IMR-90 (cell line): Measurements from ENCODE around the gene TMEM163. TPM values are rescaled to one million over a fixed set of nuclear protein-coding genes. Genes with fewer than 3 reads are reported as not detected.

Experiments
- ATAC-seq: fragments of 200-7000 bp; cut with Tn5 transposase; 2 replicates; pipeline ENCODE4 v1.9.1; 2020; ENCODE audit warnings: low read depth, mild to moderate bottlenecking, moderate library complexity
- BruUV-seq: library from RNA; stranded (reverse); fragments of 400-500 nt; replicated peaks from 2 replicates; lab custom pipeline; 2021; lab: Mats Ljungman, UMichigan
- CTCF ChIA-PET: fragments of 300-600 bp; formaldehyde crosslinking; extraction: SDS; loops from one replicate; lab custom pipeline; 2021; ENCODE audit warnings: antibody characterized with exemption; lab: Yijun Ruan, JAX
- POLR2A ChIA-PET: fragments of 300-600 bp; sonication (Branson Sonifier 250); formaldehyde crosslinking; loops from one replicate; lab custom pipeline; 2022; ENCODE audit warnings: antibody characterized with exemption; ENCODE audit not compliant: unreplicated experiment; lab: Charles Lee
- DNase-seq: peaks from one replicate; pipeline ENCODE4 v3.0.0; 2013
- H2AFZ ChIP-seq: replicated peaks from 2 replicates; pipeline ENCODE3; 2013; ENCODE audit warnings: low read length, mild to moderate bottlenecking; ENCODE audit not compliant: poor library complexity
- H2AK5ac ChIP-seq: 2 replicates; pipeline ENCODE4 v1.6.1; 2013; ENCODE audit warnings: low read depth, low read length, inconsistent platforms
- H2AK9ac ChIP-seq: replicated peaks from 2 replicates; pipeline ENCODE3; 2013; ENCODE audit warnings: mild to moderate bottlenecking, low read depth, low read length, moderate library complexity; ENCODE audit not compliant: poor library complexity
- H2BK120ac ChIP-seq: 2 replicates; pipeline ENCODE4 v1.6.1; 2013; ENCODE audit warnings: low read depth, low read length, inconsistent platforms
- H2BK15ac ChIP-seq: 3 replicates; pipeline ENCODE4 v1.6.1; 2013; ENCODE audit warnings: low read depth, low read length, inconsistent platforms
- H2BK20ac ChIP-seq: 2 replicates; pipeline ENCODE4 v1.6.1; 2013; ENCODE audit warnings: low read depth, mild to moderate bottlenecking, inconsistent platforms, low read length, moderate library complexity
- H2BK5ac ChIP-seq: 2 replicates; pipeline ENCODE4 v1.6.1; 2013; ENCODE audit warnings: mild to moderate bottlenecking, low read depth, low read length, inconsistent platforms; ENCODE audit not compliant: poor library complexity, severe bottlenecking
- H3K14ac ChIP-seq: replicated peaks from 2 replicates; pipeline ENCODE4 v1.6.1; 2013; ENCODE audit warnings: low read depth, low read length, inconsistent platforms
- H3K18ac ChIP-seq: 2 replicates; pipeline ENCODE4 v1.6.1; 2013; ENCODE audit warnings: low read depth, low read length, control low read depth
- H3K23ac ChIP-seq: 2 replicates; pipeline ENCODE4 v1.6.1; 2013; ENCODE audit warnings: low read depth, low read length, inconsistent platforms
- H3K27ac ChIP-seq: 2 replicates; pipeline ENCODE4 v1.5.1; 2013; ENCODE audit warnings: mild to moderate bottlenecking, control low read depth, low read length; ENCODE audit not compliant: insufficient read depth
- H3K27me3 ChIP-seq: 2 replicates; pipeline ENCODE4 v1.6.1; 2013; ENCODE audit warnings: low read length; ENCODE audit not compliant: control insufficient read depth, insufficient read depth
- H3K36me3 ChIP-seq: 2 replicates; pipeline ENCODE4 v1.6.1; 2013; ENCODE audit warnings: low read length, mixed read lengths; ENCODE audit not compliant: control insufficient read depth, insufficient read depth
- H3K4ac ChIP-seq: 2 replicates; pipeline ENCODE4 v1.6.1; 2013; ENCODE audit warnings: low read depth, low read length, inconsistent platforms
- H3K4me1 ChIP-seq: 2 replicates; pipeline ENCODE4 v1.6.1; 2013; ENCODE audit warnings: low read length, mixed read lengths; ENCODE audit not compliant: control insufficient read depth, insufficient read depth
- H3K4me2 ChIP-seq: 2 replicates; pipeline ENCODE4 v1.6.1; 2013; ENCODE audit warnings: low read depth, mild to moderate bottlenecking, control low read depth, low read length, moderate library complexity
- H3K4me3 ChIP-seq: 2 replicates; pipeline ENCODE4 v1.5.1; 2013; ENCODE audit warnings: low read depth, mild to moderate bottlenecking, control low read depth, low read length, moderate library complexity; ENCODE audit not compliant: insufficient read depth
- H3K56ac ChIP-seq: 2 replicates; pipeline ENCODE4 v1.6.1; 2013; ENCODE audit warnings: low read length, inconsistent platforms; ENCODE audit not compliant: insufficient read depth; ENCODE audit errors: extremely low read depth
- H3K79me1 ChIP-seq, 2 experiments: 2 replicates each; pipeline ENCODE4 v1.6.1; 2013; ENCODE audit warnings: low read length in 2 of 2, inconsistent platforms in 1 of 2, low read depth in 1 of 2
- H3K9ac ChIP-seq: 2 replicates; pipeline ENCODE4 v1.6.1; 2013; ENCODE audit warnings: low read depth, low read length, control low read depth
- H3K9me1 ChIP-seq: 2 replicates; pipeline ENCODE4 v1.6.1; 2013; ENCODE audit warnings: low read length, inconsistent platforms; ENCODE audit not compliant: insufficient read depth
- H3K9me3 ChIP-seq: 2 replicates; pipeline ENCODE4 v1.6.1; 2013; ENCODE audit warnings: low read length; ENCODE audit not compliant: control insufficient read depth, insufficient read depth
- H4K20me1 ChIP-seq: 2 replicates; pipeline ENCODE4 v1.6.1; 2013; ENCODE audit warnings: low read length, inconsistent platforms; ENCODE audit not compliant: insufficient read depth
- H4K5ac ChIP-seq: 2 replicates; pipeline ENCODE4 v1.6.1; 2013; ENCODE audit warnings: mild to moderate bottlenecking, low read depth, low read length, control low read depth
- H4K8ac ChIP-seq, 2 experiments: 2 replicates each; pipeline ENCODE4 v1.6.1; 2013; ENCODE audit warnings: low read depth in 2 of 2, low read length in 2 of 2, control low read depth in 1 of 2, inconsistent platforms in 1 of 2
- H4K91ac ChIP-seq: 2 replicates; pipeline ENCODE4 v1.6.1; 2013; ENCODE audit warnings: low read depth, low read length, inconsistent platforms; ENCODE audit not compliant: insufficient read depth
- BHLHE40 ChIP-seq: fragments of 150-350 bp; IDR thresholded peaks from 2 replicates; pipeline ENCODE4 v1.6.1; 2016; ENCODE audit warnings: mild to moderate bottlenecking, low read depth, low read length
- CEBPB ChIP-seq: IDR thresholded peaks from 2 replicates; pipeline ENCODE4 v1.6.1; 2012; ENCODE audit warnings: low read depth, low read length, improper control_type of control experiment
- CHD1 ChIP-seq: IDR thresholded peaks from 2 replicates; pipeline ENCODE4 v1.6.1; 2012; ENCODE audit warnings: low read depth, low read length, improper control_type of control experiment
- CTCF ChIP-seq: conservative IDR thresholded peaks from 2 replicates; pipeline ENCODE4 v1.5.1; 2012; ENCODE audit warnings: mild to moderate bottlenecking, low read depth, low read length, improper control_type of control experiment
- ELK1 ChIP-seq: fragments of 150-350 bp; IDR thresholded peaks from 2 replicates; pipeline ENCODE4 v1.6.1; 2016; ENCODE audit warnings: low read depth, mild to moderate bottlenecking, low read length, moderate library complexity, borderline replicate concordance
- FOS ChIP-seq: fragments of 150-350 bp; IDR thresholded peaks from 2 replicates; pipeline ENCODE4 v1.6.1; 2016; ENCODE audit warnings: low read depth, low read length
- MAFK ChIP-seq: IDR thresholded peaks from 2 replicates; pipeline ENCODE4 v1.6.1; 2012; ENCODE audit warnings: low read depth, low read length, improper control_type of control experiment
- MAZ ChIP-seq: IDR thresholded peaks from 2 replicates; pipeline ENCODE4 v1.6.1; 2012; ENCODE audit warnings: low read depth, mild to moderate bottlenecking, low read length, improper control_type of control experiment, moderate library complexity, borderline replicate concordance
- MXI1 ChIP-seq: IDR thresholded peaks from 2 replicates; pipeline ENCODE4 v1.6.1; 2012; ENCODE audit warnings: low read depth, mild to moderate bottlenecking, low read length, moderate library complexity, borderline replicate concordance
- NFE2L2 ChIP-seq: fragments of 150-350 bp; IDR thresholded peaks from 2 replicates; pipeline ENCODE4 v1.6.1; 2016; ENCODE audit warnings: low read depth, mild to moderate bottlenecking, low read length
- POLR2A ChIP-seq: IDR thresholded peaks from 2 replicates; pipeline ENCODE4 v1.6.1; 2012; ENCODE audit warnings: mild to moderate bottlenecking, low read depth, low read length
- RAD21 ChIP-seq: IDR thresholded peaks from 2 replicates; pipeline ENCODE4 v1.6.1; 2012; ENCODE audit warnings: low read length, improper control_type of control experiment
- RCOR1 ChIP-seq: IDR thresholded peaks from 2 replicates; pipeline ENCODE4 v1.6.1; 2012; ENCODE audit warnings: mild to moderate bottlenecking, low read length, improper control_type of control experiment; ENCODE audit not compliant: insufficient replicate concordance
- RFX5 ChIP-seq: IDR thresholded peaks from 2 replicates; pipeline ENCODE4 v1.8.0; 2012; ENCODE audit warnings: low read depth, mild to moderate bottlenecking, low read length, moderate library complexity
- SMC3 ChIP-seq: fragments of 150-350 bp; IDR thresholded peaks from 2 replicates; pipeline ENCODE4 v1.6.1; 2016; ENCODE audit warnings: low read depth, mild to moderate bottlenecking, antibody characterized with exemption, low read length, moderate library complexity
- USF2 ChIP-seq: fragments of 150-350 bp; IDR thresholded peaks from 2 replicates; pipeline ENCODE4 v1.6.1; 2017; ENCODE audit warnings: mild to moderate bottlenecking, antibody characterized with exemption, low read length, low read depth
- WGBS, 2 experiments: methylation state at CpG; one replicate each; pipeline versions ENCODE4 v1.1.5 to v1.1.7; 2013; ENCODE audit warnings: missing lambda C conversion rate in 2 of 2; ENCODE audit not compliant: insufficient read length in 1 of 2; ENCODE audit errors: extremely low coverage in 2 of 2; 5-methylcytosine and 5-hydroxymethylcytosine counted together
- dilution Hi-C: fragments of 300-500 bp; cut with HindIII; formaldehyde crosslinking; loops from one replicate; pipeline ENCODE4 v1.14.3; 2018; ENCODE audit warnings: low sequenced_read_pairs; ENCODE audit not compliant: unreplicated experiment
- in situ Hi-C: fragments of 300-500 bp; cut with MboI; formaldehyde crosslinking; loops from 3 replicates; pipeline ENCODE4 v1.14.3; 2019; ENCODE audit warnings: low sequenced_read_pairs, inconsistent platforms, mixed read lengths
- intact Hi-C: fragments of 100-400 bp; cut with micrococcal nuclease; formaldehyde crosslinking; loops from 2 replicates; pipeline ENCODE4 v1.10.0; 2022
- polyA plus RNA-seq, 3 experiments: library from polyadenylated mRNA; depleted of rRNA; stranded (reverse); fragments of >200 nt; gene quantifications; 2 replicates each; pipeline ENCODE4 v1.2.3, GENCODE V29; 2012; ENCODE audit warnings: low replicate concordance in 1 of 3
- total RNA-seq: library from RNA; depleted of rRNA; stranded (reverse); fragments of >200 nt; gene quantifications from 2 replicates; pipeline ENCODE4 v1.2.3, GENCODE V29; 2012

TMEM163 gene
- total and polyA plus RNA-seq, 2 of the 4 experiments (the other 2 are of a cell fraction): not detected

GRCh38 chr2:134491771-134492441 is 226.9 kb downstream of the TMEM163 start:
- no peaks in the 10 kb centered on the region for H3K9me3 ChIP-seq
- H3K27me3 ChIP-seq: peaks cover 33% of the 10 kb centered on the region
- H4K8ac ChIP-seq: no peak overlapping the region
- no TSS peak for BruUV-seq
- no peak overlapping the region for H2AFZ ChIP-seq
- dilution Hi-C loops: no loop called here
- CTCF ChIA-PET: no interaction called here
- WGBS, 2 experiments: no CpG with 5 or more reads among the region's 9 CpGs
- H2BK20ac ChIP-seq: no peak overlapping the region
- H3K23ac ChIP-seq: no peak overlapping the region
- no peaks in the 10 kb centered on the region for H3K36me3 ChIP-seq
- H2AK5ac ChIP-seq: no peak overlapping the region
- no peak overlapping the region for H2BK15ac ChIP-seq
- H3K4ac ChIP-seq: no peak overlapping the region
- H2AK9ac ChIP-seq: no peak overlapping the region
- H3K79me1 ChIP-seq: no peaks in the 10 kb centered on the region
- in situ Hi-C loops: no loop called here
- no peak overlapping the region for H4K5ac ChIP-seq
- no peak overlapping the region for H3K27ac ChIP-seq
- POLR2A ChIA-PET: no interaction called here
- no peak overlapping the region for H2BK120ac ChIP-seq
- H3K9ac ChIP-seq: no peak overlapping the region
- H3K4me2 ChIP-seq: no peak overlapping the region
- H4K91ac ChIP-seq: no peak overlapping the region
- no peak overlapping the region for H3K56ac ChIP-seq
- intact Hi-C loops: no loop called here
- ATAC-seq (no peak), DNase-seq (no peak)
- TF ChIP-seq RFX5 (no peak), MAFK (no peak), CTCF (no peak), USF2 (no peak), ELK1 (no peak), BHLHE40 (no peak), CEBPB (no peak), RAD21 (no peak), CHD1 (no peak), FOS (no peak), RCOR1 (no peak), SMC3 (no peak), NFE2L2 (no peak), MAZ (no peak), MXI1 (no peak), POLR2A (no peak)
- H2BK5ac ChIP-seq: no peak overlapping the region
- H3K4me1 ChIP-seq: no peaks in the 10 kb centered on the region
- no peaks in the 10 kb centered on the region for H3K9me1 ChIP-seq
- no peak overlapping the region for H3K14ac ChIP-seq
- H3K18ac ChIP-seq: no peak overlapping the region
- no peaks in the 10 kb centered on the region for H4K20me1 ChIP-seq
- H3K4me3 ChIP-seq: no peak overlapping the region
